Measurements from ENCODE around the gene TNPO2.
"Not testable (repeated sequence)": the region's sequence is repeated elsewhere in the genome, so short reads cannot be mapped to it uniquely, and the experiment has no call there.

The TNPO2 gene

GRCh38 chr19:12680034-12680433 is 43.7 kb downstream of the TNPO2 start:
- peaks cover 36% of the 10 kb centered on the region for H3K36me3 Mint-ChIP-seq
- ATAC-seq: no peak
- H3K27me3 Mint-ChIP-seq: no peaks in the 10 kb centered on the region
- H3K4me3 Mint-ChIP-seq: peak overlapping the region; percentile 12
- H3K4me1 Mint-ChIP-seq: peaks cover 31% of the 10 kb centered on the region
- H3K9me3 Mint-ChIP-seq: no peaks in the 10 kb centered on the region
- H3K27ac Mint-ChIP-seq: no peak overlapping the region

DNA sequence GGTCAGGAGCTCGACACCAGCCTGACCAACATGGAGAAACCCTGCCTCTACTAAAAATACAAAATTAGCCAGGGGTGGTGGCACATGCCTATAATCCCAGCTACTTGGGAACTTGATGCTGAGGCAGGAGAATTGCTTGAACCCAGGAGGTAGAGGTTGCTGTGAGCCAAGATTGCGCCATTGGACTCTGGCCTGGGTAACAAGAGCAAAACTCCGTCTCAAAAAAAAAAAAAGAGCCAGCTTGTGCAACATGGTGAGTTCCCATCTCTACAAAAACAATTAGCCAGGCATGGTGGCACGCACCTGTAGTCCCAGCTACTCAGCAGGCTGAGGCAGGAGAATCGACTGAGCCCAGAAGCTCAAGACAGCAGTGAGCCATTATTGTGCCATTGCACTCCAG is 45.7 kb downstream of the TNPO2 start:
- H3K4me3 Mint-ChIP-seq, H3K27me3 Mint-ChIP-seq, H3K9me3 Mint-ChIP-seq, H3K27ac Mint-ChIP-seq, ATAC-seq: not testable (repeated sequence)
- peaks cover 43% of the 10 kb centered on the region for H3K4me1 Mint-ChIP-seq
- H3K36me3 Mint-ChIP-seq: peaks cover 51% of the 10 kb centered on the region

- H3K27ac Mint-ChIP-seq: peak overlapping the region; percentile 3
- H3K9me3 Mint-ChIP-seq: no peaks in the 10 kb centered on the region
- H3K36me3 Mint-ChIP-seq: peaks cover 57% of the 10 kb centered on the region
- H3K27me3 Mint-ChIP-seq: no peaks in the 10 kb centered on the region
- peaks cover 48% of the 10 kb centered on the region for H3K4me1 Mint-ChIP-seq
- no peak overlapping the region for H3K4me3 Mint-ChIP-seq
- no peak for ATAC-seq
Measured at GRCh38 chr19:12676928-12677327, 46.8 kb downstream of the TNPO2 start.

- peaks cover 51% of the 10 kb centered on the region for H3K4me1 Mint-ChIP-seq
- no peak overlapping the region for H3K4me3 Mint-ChIP-seq
- peak overlapping the region; percentile 3 for H3K27ac Mint-ChIP-seq
- H3K9me3 Mint-ChIP-seq: no peaks in the 10 kb centered on the region
- peaks cover 58% of the 10 kb centered on the region for H3K36me3 Mint-ChIP-seq
- ATAC-seq: peak; percentile 67
- H3K27me3 Mint-ChIP-seq: no peaks in the 10 kb centered on the region
Measured at GRCh38 chr19:12676384-12676792, 47.3 kb downstream of the TNPO2 start.

GRCh38 chr19:12675940-12676339 is 47.8 kb downstream of the TNPO2 start:
- H3K4me3 Mint-ChIP-seq: no peak overlapping the region
- H3K9me3 Mint-ChIP-seq: no peaks in the 10 kb centered on the region
- H3K27me3 Mint-ChIP-seq: no peaks in the 10 kb centered on the region
- H3K4me1 Mint-ChIP-seq: peaks cover 46% of the 10 kb centered on the region
- H3K27ac Mint-ChIP-seq: peak overlapping the region; percentile 3
- no peak for ATAC-seq
- peaks cover 54% of the 10 kb centered on the region for H3K36me3 Mint-ChIP-seq

GRCh38 chr19:12675399-12675798 is 48.3 kb downstream of the TNPO2 start:
- no peak overlapping the region for H3K27ac Mint-ChIP-seq
- no peak overlapping the region for H3K4me3 Mint-ChIP-seq
- no peaks in the 10 kb centered on the region for H3K9me3 Mint-ChIP-seq
- no peak for ATAC-seq
- no peaks in the 10 kb centered on the region for H3K27me3 Mint-ChIP-seq
- H3K36me3 Mint-ChIP-seq: peaks cover 51% of the 10 kb centered on the region
- peaks cover 48% of the 10 kb centered on the region for H3K4me1 Mint-ChIP-seq

DNA sequence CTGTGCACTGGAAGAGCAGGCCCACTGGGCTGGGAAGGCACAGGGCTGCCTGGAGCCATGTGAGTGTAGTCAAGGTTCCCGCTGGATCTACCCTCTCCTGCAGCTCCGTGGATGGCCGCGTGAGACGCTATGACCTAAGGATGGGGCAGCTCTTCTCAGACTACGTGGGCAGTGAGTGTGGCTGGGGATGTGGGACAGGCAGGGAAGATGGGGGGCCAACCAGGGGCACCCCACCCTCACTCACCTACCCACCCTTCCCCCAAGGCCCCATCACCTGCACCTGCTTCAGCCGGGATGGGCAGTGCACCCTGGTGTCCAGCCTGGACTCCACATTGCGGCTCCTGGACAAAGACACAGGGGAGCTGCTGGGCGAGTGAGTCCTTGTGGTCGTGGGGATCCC is 51.0 kb downstream of the TNPO2 start:
- H3K27ac Mint-ChIP-seq: no peak overlapping the region
- ATAC-seq: no peak
- H3K9me3 Mint-ChIP-seq: no peaks in the 10 kb centered on the region
- H3K4me3 Mint-ChIP-seq: no peak overlapping the region
- peaks cover 59% of the 10 kb centered on the region for H3K4me1 Mint-ChIP-seq
- H3K36me3 Mint-ChIP-seq: peaks cover 51% of the 10 kb centered on the region
- H3K27me3 Mint-ChIP-seq: no peaks in the 10 kb centered on the region

DNA sequence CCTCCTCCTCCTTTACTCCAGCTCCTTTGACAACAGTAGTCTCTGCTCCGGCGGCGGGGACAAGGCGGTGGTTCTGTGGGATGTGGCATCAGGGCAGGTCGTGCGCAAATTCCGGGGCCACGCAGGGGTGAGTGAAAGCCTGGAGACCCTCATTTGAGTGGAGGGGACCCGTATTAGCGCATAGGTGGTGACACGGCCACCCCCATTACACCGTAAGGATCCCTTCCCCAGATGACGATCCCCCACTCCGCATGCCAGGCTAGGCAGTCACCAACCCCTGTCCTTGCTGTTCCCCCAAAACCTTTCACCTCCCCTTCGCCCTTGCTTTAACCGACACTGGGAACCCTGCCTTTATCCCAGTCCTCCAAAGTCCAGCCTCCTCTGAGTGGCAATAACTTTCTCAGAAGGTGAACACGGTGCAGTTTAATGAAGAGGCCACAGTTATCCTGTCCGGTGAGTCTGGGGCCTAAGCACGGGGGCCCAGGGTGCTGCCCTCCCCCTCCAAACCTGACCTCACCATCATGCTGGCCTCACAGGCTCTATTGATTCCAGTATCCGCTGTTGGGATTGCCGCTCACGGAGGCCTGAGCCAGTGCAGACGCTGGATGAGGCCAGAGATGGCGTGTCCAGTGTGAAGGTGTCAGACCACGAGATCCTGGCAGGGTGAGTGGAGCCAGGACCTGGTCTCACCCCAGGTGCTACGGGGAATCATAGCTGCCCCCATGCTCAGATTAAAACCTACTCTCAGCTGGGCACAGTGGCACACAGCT is 53.4 kb downstream of the TNPO2 start:
- Mint-ChIP-seq H3K4me3 (peak overlapping the region; percentile 96), H3K4me1 (peaks cover 61% of the 10 kb centered on the region), H3K27ac (peak overlapping the region; percentile 100), H3K27me3 (no peaks in the 10 kb centered on the region), H3K36me3 (peaks cover 36% of the 10 kb centered on the region), H3K9me3 (no peaks in the 10 kb centered on the region)
- no peak for ATAC-seq

GRCh38 chr19:12669270-12670158 is 54.2 kb downstream of the TNPO2 start:
- Mint-ChIP-seq H3K27ac (peak overlapping the region; percentile 100), H3K27me3 (no peaks in the 10 kb centered on the region), H3K9me3 (no peaks in the 10 kb centered on the region), H3K36me3 (peaks cover 37% of the 10 kb centered on the region), H3K4me3 (peak overlapping the region; percentile 96), H3K4me1 (peaks cover 67% of the 10 kb centered on the region)
- peak; percentile 59 for ATAC-seq

DNA sequence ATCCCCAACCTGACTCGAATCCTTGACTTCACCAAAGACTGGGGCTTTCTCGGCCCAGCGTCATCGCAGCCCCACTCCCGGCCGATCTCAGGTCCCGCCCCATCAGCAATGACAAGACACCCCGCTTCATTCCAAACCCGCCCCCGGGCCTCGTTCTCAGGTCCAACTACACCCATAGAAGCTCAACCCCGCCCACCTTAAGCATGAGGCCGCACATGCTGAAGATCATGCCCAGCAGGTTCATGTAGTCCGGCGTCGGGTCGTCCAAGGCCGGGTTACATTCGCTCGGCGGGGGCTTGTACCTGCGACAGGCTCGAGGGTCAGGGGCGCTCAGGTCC is 54.8 kb downstream of the TNPO2 start:
- Mint-ChIP-seq H3K9me3 (no peaks in the 10 kb centered on the region), H3K4me3 (peak overlapping the region; percentile 96), H3K4me1 (peaks cover 66% of the 10 kb centered on the region), H3K27me3 (no peaks in the 10 kb centered on the region), H3K36me3 (peaks cover 36% of the 10 kb centered on the region), H3K27ac (peak overlapping the region; percentile 100)
- no peak for ATAC-seq

DNA sequence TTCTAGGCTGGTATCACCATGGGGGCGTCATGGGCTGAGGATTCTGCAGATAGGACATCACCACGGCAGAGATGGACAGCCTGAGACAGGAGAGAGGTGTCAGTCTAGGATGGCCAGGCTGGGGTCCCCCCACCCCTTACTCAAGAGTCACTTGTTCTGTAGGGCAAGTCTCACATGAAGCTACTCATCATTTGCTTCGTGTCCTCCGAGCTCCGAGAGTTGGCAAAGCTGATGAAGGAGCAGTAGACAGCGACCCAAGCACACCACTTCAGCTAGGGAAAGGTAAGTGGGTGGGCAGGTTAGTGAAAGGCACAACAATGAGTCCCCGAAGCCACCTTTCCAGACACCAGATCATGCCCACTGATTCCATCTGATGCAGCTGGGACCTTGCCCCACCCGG is 55.4 kb downstream of the TNPO2 start:
- Mint-ChIP-seq H3K36me3 (peaks cover 37% of the 10 kb centered on the region), H3K9me3 (no peaks in the 10 kb centered on the region), H3K27me3 (no peaks in the 10 kb centered on the region), H3K27ac (peak overlapping the region; percentile 100), H3K4me3 (peak overlapping the region; percentile 96), H3K4me1 (peaks cover 63% of the 10 kb centered on the region)
- ATAC-seq: no peak

GRCh38 chr19:12667731-12668302 is 55.9 kb downstream of the TNPO2 start:
- ATAC-seq: no peak
- Mint-ChIP-seq H3K36me3 (peaks cover 42% of the 10 kb centered on the region), H3K4me3 (peak overlapping the region; percentile 96), H3K4me1 (peaks cover 63% of the 10 kb centered on the region), H3K9me3 (no peaks in the 10 kb centered on the region), H3K27ac (no peak overlapping the region), H3K27me3 (no peaks in the 10 kb centered on the region)

DNA sequence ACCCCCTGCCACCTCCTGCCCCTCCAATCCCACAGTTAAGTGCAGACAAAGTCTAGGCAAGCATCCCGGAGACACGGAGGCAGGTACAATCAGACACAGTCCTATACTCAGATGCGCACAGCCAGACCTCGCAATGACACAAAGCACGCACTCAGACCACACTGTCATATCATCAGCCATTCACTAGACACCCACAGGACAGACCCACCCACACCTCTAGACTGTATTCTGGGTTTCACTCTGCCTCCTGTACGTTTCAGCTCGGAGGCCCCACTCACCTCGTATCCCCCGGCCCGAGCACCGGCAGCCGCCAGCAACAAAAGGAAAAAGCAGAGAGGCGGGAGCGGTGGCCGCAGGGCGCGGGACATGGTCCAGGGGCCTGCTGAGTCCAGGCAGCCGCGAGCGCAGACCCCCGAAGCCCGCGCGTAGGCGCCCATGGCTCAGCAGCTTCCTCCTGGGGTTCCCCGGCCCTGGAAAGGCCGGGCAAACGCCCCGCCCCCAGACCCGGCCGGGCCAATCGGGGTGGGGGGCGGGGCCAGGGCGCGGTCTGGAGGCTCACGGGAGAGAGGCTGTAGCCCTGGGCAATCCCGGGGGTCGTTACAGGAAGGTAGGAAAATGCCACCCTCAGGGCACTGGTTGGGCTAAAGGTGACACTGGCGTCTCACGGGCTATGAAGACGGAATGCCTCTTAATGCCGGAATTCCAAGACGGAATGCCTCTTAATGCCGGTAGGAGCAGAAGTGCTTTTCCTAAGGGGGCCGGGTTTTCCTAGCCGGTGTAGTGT is 57.3 kb downstream of the TNPO2 start, which contains the start of the genes MAN2B1 and WDR83:
TSS of gene MAN2B1 (minus strand) at position 478 of the 784 bp plus-strand sequence. CDS start at position 437, 41 bp downstream.
TSS of gene WDR83 (plus strand) at position 543 of the 784 bp plus-strand sequence. CDS start 2,984 bp downstream, outside the sequence.
- Mint-ChIP-seq H3K27me3 (no peaks in the 10 kb centered on the region), H3K4me1 (peaks cover 55% of the 10 kb centered on the region), H3K27ac (peak within 1 kb of the TSS; percentile 97), H3K36me3 (peaks cover 35% of the 10 kb centered on the region), H3K4me3 (peak within 1 kb of the TSS; percentile 90), H3K9me3 (no peaks in the 10 kb centered on the region)
- ATAC-seq: peak; percentile 83

GRCh38 chr19:12665671-12666264 is 58.0 kb downstream of the TNPO2 start:
- no peaks in the 10 kb centered on the region for H3K9me3 Mint-ChIP-seq
- no peaks in the 10 kb centered on the region for H3K27me3 Mint-ChIP-seq
- peak overlapping the region; percentile 90 for H3K4me3 Mint-ChIP-seq
- peaks cover 35% of the 10 kb centered on the region for H3K36me3 Mint-ChIP-seq
- peak; percentile 55 for ATAC-seq
- H3K4me1 Mint-ChIP-seq: peaks cover 53% of the 10 kb centered on the region
- H3K27ac Mint-ChIP-seq: peak overlapping the region; percentile 97
